Nucleus accumbens (tissue), 56 donors: ENCODE data around the gene SCYGR3.

Experiments used
- DNase-seq, 56 donors: peaks; one replicate each; lab custom pipeline; 2025; lab: John Stamatoyannopoulos, UW

The SCYGR3 gene

GRCh38 chr2:227614740-227615139, at the start of gene SCYGR3:
SCYGR3 (minus strand) TSS chr2:227614840; CDS start chr2:227614840, 0 bp downstream.
- DNase-seq = no peak

GRCh38 chr2:227661827-227662226, 47.2 kb upstream of the SCYGR3 start:
- DNase-seq = no peak

GRCh38 chr2:227661025-227661649, 46.5 kb upstream of the SCYGR3 start:
- DNase-seq = no peak

GRCh38 chr2:227657199-227657845, 42.7 kb upstream of the SCYGR3 start:
- DNase-seq = no peak

- no peak for DNase-seq
These were observed 40.8 kb upstream of the SCYGR3 start for GRCh38 chr2:227655454-227655853.

- no peak for DNase-seq
These were observed 39.8 kb upstream of the SCYGR3 start for GRCh38 chr2:227654426-227654825.

GRCh38 chr2:227653419-227653818, 38.8 kb upstream of the SCYGR3 start:
- no peak for DNase-seq

GRCh38 chr2:227643990-227644551, 29.4 kb upstream of the SCYGR3 start:
- no peak for DNase-seq

- no peak for DNase-seq
These were observed 28.0 kb upstream of the SCYGR3 start for GRCh38 chr2:227642656-227643055.

GRCh38 chr2:227634201-227634600, 19.6 kb upstream of the SCYGR3 start:
- no peak for DNase-seq

- DNase-seq = no peak
These were observed 18.2 kb upstream of the SCYGR3 start for GRCh38 chr2:227632827-227633226.

- DNase-seq = no peak
These were observed 15.7 kb upstream of the SCYGR3 start for GRCh38 chr2:227630322-227630721.

GRCh38 chr2:227629435-227629834, 14.8 kb upstream of the SCYGR3 start:
- no peak for DNase-seq

- DNase-seq = no peak
These were observed 13.1 kb upstream of the SCYGR3 start for GRCh38 chr2:227627769-227628168.

- no peak for DNase-seq
These were observed 12.0 kb upstream of the SCYGR3 start for GRCh38 chr2:227626580-227627151.

- no peak for DNase-seq
These were observed 10.8 kb upstream of the SCYGR3 start for GRCh38 chr2:227625420-227625819.

- no peak for DNase-seq
These were observed 8.6 kb upstream of the SCYGR3 start for GRCh38 chr2:227623226-227623625.

- no peak for DNase-seq
These were observed 2.9 kb upstream of the SCYGR3 start, which contains the start of gene SCYGR4 for GRCh38 chr2:227617316-227618230. SCYGR4 (plus strand) TSS chr2:227617498; CDS start chr2:227617498, 0 bp downstream.

GRCh38 chr2:227616631-227617030, 2.0 kb upstream of the SCYGR3 start:
- DNase-seq = no peak

- DNase-seq = no peak
These were observed 1.3 kb upstream of the SCYGR3 start for GRCh38 chr2:227615906-227616305.

GRCh38 chr2:227615181-227615580, 541 bp upstream of the SCYGR3 start:
- DNase-seq = no peak
